H9 (cell line): ENCODE data around the gene PACC1. TPM values are rescaled to one million over a fixed set of nuclear protein-coding genes. Genes with fewer than 3 reads are reported as not detected.

ENCODE experiments used
- DNase-seq: peaks from one replicate; pipeline ENCODE4 v3.0.0-alpha.2; 2017
- H2AFZ ChIP-seq: one replicate; pipeline ENCODE4 v1.6.1; 2013; ENCODE audit warnings: mild to moderate bottlenecking, low read length, control low read depth, moderate library complexity
- H2AK5ac ChIP-seq: 2 replicates; pipeline ENCODE4 v1.6.1; 2013; ENCODE audit warnings: low read length, control low read depth, mixed read lengths; ENCODE audit not compliant: insufficient read length
- H2BK120ac ChIP-seq: one replicate; pipeline ENCODE4 v1.6.1; 2013; ENCODE audit warnings: low read depth, mild to moderate bottlenecking, low read length, control low read depth, inconsistent platforms; ENCODE audit not compliant: poor library complexity, severe bottlenecking
- H2BK12ac ChIP-seq: 2 replicates; pipeline ENCODE4 v1.6.1; 2013; ENCODE audit warnings: low read length, control low read depth, mixed read lengths, low read depth; ENCODE audit not compliant: insufficient read length
- H2BK15ac ChIP-seq: 2 replicates; pipeline ENCODE4 v1.6.1; 2013; ENCODE audit warnings: low read depth, low read length, control low read depth
- H2BK20ac ChIP-seq: one replicate; pipeline ENCODE4 v1.6.1; 2013; ENCODE audit warnings: low read depth, mild to moderate bottlenecking, low read length, control low read depth, inconsistent platforms; ENCODE audit not compliant: poor library complexity, severe bottlenecking
- H2BK5ac ChIP-seq: 2 replicates; pipeline ENCODE4 v1.6.1; 2013; ENCODE audit warnings: low read length, control low read depth, mixed read lengths; ENCODE audit not compliant: insufficient read length
- H3K14ac ChIP-seq: 2 replicates; pipeline ENCODE4 v1.6.1; 2013; ENCODE audit warnings: low read length, control low read depth; ENCODE audit not compliant: insufficient read depth
- H3K18ac ChIP-seq: 2 replicates; pipeline ENCODE4 v1.6.1; 2013; ENCODE audit warnings: low read depth, mild to moderate bottlenecking, mixed read lengths, low read length, control low read depth; ENCODE audit not compliant: insufficient read length
- H3K23ac ChIP-seq: 2 replicates; pipeline ENCODE4 v1.6.1; 2013; ENCODE audit warnings: low read length, control low read depth, mixed read lengths, low read depth; ENCODE audit not compliant: insufficient read length
- H3K23me2 ChIP-seq: 2 replicates; pipeline ENCODE4 v1.6.1; 2013; ENCODE audit warnings: low read depth, mild to moderate bottlenecking, mixed read lengths, low read length, control low read depth; ENCODE audit not compliant: insufficient read length, poor library complexity, severe bottlenecking
- H3K27ac ChIP-seq: 2 replicates; pipeline ENCODE4 v1.5.1; 2013; ENCODE audit warnings: low read length, control low read depth, mixed read lengths, low read depth; ENCODE audit not compliant: insufficient read length
- H3K27me3 ChIP-seq: 2 replicates; pipeline ENCODE4 v1.6.1; 2013; ENCODE audit warnings: low read length, control low read depth, inconsistent platforms; ENCODE audit not compliant: insufficient read depth
- H3K4ac ChIP-seq: 2 replicates; pipeline ENCODE4 v1.6.1; 2013; ENCODE audit warnings: low read depth, mild to moderate bottlenecking, control low read depth, inconsistent platforms, low read length, moderate library complexity
- H3K4me1 ChIP-seq: 2 replicates; pipeline ENCODE4 v1.6.1; 2013; ENCODE audit warnings: low read length, control low read depth, inconsistent platforms; ENCODE audit not compliant: insufficient read depth
- H3K4me2 ChIP-seq: 2 replicates; pipeline ENCODE4 v1.6.1; 2013; ENCODE audit warnings: low read length, control low read depth, mixed read lengths; ENCODE audit not compliant: insufficient read length, insufficient read depth
- H3K56ac ChIP-seq: 2 replicates; pipeline ENCODE4 v1.6.1; 2013; ENCODE audit warnings: low read depth, mild to moderate bottlenecking, mixed read lengths, low read length, control low read depth; ENCODE audit not compliant: insufficient read length
- H3K79me1 ChIP-seq: 2 replicates; pipeline ENCODE4 v1.6.1; 2013; ENCODE audit warnings: low read depth, mild to moderate bottlenecking, moderate library complexity, low read length, control low read depth, inconsistent platforms; ENCODE audit not compliant: insufficient read depth, poor library complexity, severe bottlenecking
- H3K79me2 ChIP-seq: 2 replicates; pipeline ENCODE4 v1.6.1; 2013; ENCODE audit warnings: low read length, control low read depth, inconsistent platforms; ENCODE audit not compliant: insufficient read depth
- H3K9ac ChIP-seq: 2 replicates; pipeline ENCODE4 v1.6.1; 2013; ENCODE audit warnings: low read length, control low read depth, mixed read lengths; ENCODE audit not compliant: insufficient read length; ENCODE audit errors: extremely low read depth
- H3K9me3 ChIP-seq: one replicate; pipeline ENCODE4 v1.6.1; 2013; ENCODE audit warnings: low read depth, low read length, inconsistent platforms; ENCODE audit not compliant: control insufficient read depth
- H3T11ph ChIP-seq: one replicate; pipeline ENCODE4 v1.6.1; 2013; ENCODE audit warnings: mild to moderate bottlenecking, low read length, control low read depth, inconsistent platforms
- H4K20me1 ChIP-seq: one replicate; pipeline ENCODE4 v1.6.1; 2013; ENCODE audit not compliant: control insufficient read depth, insufficient read length, insufficient read depth
- H4K5ac ChIP-seq: 2 replicates; pipeline ENCODE4 v1.6.1; 2013; ENCODE audit warnings: low read depth, mild to moderate bottlenecking, mixed read lengths, low read length, control low read depth; ENCODE audit not compliant: insufficient read length
- H4K8ac ChIP-seq: replicated peaks from 2 replicates; pipeline ENCODE4 v1.6.1; 2013; ENCODE audit warnings: low read length, control low read depth, mixed read lengths, low read depth; ENCODE audit not compliant: insufficient read length
- H4K91ac ChIP-seq: 2 replicates; pipeline ENCODE4 v1.6.1; 2013; ENCODE audit warnings: low read depth, mild to moderate bottlenecking, moderate library complexity, mixed read lengths, low read length, control low read depth; ENCODE audit not compliant: insufficient read length
- H3K27ac Mint-ChIP-seq, 3 experiments: 2 replicates in 2 of 3; 3 replicates in 1 of 3; pipeline ENCODE4 v1.8.0; 2020 to 2021; ENCODE audit warnings: mixed read lengths in 3 of 3, mild to moderate bottlenecking in 1 of 3, moderate library complexity in 1 of 3
- H3K27me3 Mint-ChIP-seq: 2 replicates; pipeline ENCODE4 v1.8.0; 2021; ENCODE audit warnings: low read depth, mild to moderate bottlenecking, moderate library complexity, mixed read lengths
- H3K36me3 Mint-ChIP-seq, 3 experiments: 2 replicates in 2 of 3; 3 replicates in 1 of 3; pipeline ENCODE4 v1.8.0; 2020 to 2021; ENCODE audit warnings: low read depth in 3 of 3, mixed read lengths in 3 of 3; ENCODE audit not compliant: insufficient read depth in 1 of 3
- H3K4me1 Mint-ChIP-seq, 2 experiments: 2 replicates each; pipeline ENCODE4 v1.8.0; 2020; ENCODE audit warnings: mixed read lengths in 2 of 2
- H3K4me3 Mint-ChIP-seq, 2 experiments: 2 replicates in 1 of 2; 3 replicates in 1 of 2; pipeline ENCODE4 v1.8.0; 2020 to 2021; ENCODE audit warnings: mild to moderate bottlenecking in 2 of 2, mixed read lengths in 2 of 2, moderate library complexity in 1 of 2
- H3K9me3 Mint-ChIP-seq, 2 experiments: 2 replicates in 1 of 2; 3 replicates in 1 of 2; pipeline ENCODE4 v1.8.0; 2020; ENCODE audit warnings: mild to moderate bottlenecking in 2 of 2, mixed read lengths in 2 of 2, moderate library complexity in 1 of 2
- CTCF ChIP-seq: fragments of 200-600 bp; sonication (generic); conservative IDR thresholded peaks from 3 replicates; pipeline ENCODE4 v1.8.0; 2021; ENCODE audit warnings: antibody characterized with exemption, mild to moderate bottlenecking
- WGBS: extraction: QIAGEN DNeasy Blood & Tissue Kit; methylation state at CpG from one replicate; pipeline ENCODE4 v1.1.7; 2013; ENCODE audit warnings: missing lambda C conversion rate, low lambda C conversion rate, mixed read lengths; ENCODE audit not compliant: insufficient read length; ENCODE audit errors: extremely low coverage; 5-methylcytosine and 5-hydroxymethylcytosine counted together
- total RNA-seq: library from RNA; stranded (reverse); gene quantifications from 2 replicates; pipeline ENCODE4 v1.2.1, GENCODE V29; 2021

The PACC1 gene
- total RNA-seq, 1 experiment from 2014 or later: 10.9 TPM

- peaks cover 4 to 11% of the 10 kb centered on the region in 2 experiments; a peak in 3 of 4 replicates for H3K4me1 Mint-ChIP-seq
- Histone ChIP-seq H3K18ac (no peak overlapping the region), H2BK20ac (no peak overlapping the region), H3K79me1 (no peaks in the 10 kb centered on the region), H2BK5ac (no peak overlapping the region), H3K56ac (no peak overlapping the region), H3K14ac (no peak overlapping the region), H4K20me1 (no peaks in the 10 kb centered on the region), H4K5ac (no peak overlapping the region), H3K27me3 (no peaks in the 10 kb centered on the region), H2BK120ac (no peak overlapping the region), H2AFZ (no peak overlapping the region), H3K23ac (no peak overlapping the region), H3K27ac (no peak overlapping the region), H3K4me1 (no peaks in the 10 kb centered on the region), H3K23me2 (no peaks in the 10 kb centered on the region), H3T11ph (no peak overlapping the region), H3K79me2 (no peaks in the 10 kb centered on the region), H2AK5ac (no peak overlapping the region), H4K91ac (no peak overlapping the region), H3K9me3 (no peaks in the 10 kb centered on the region), H3K9ac (no peak overlapping the region), H3K4ac (no peak overlapping the region), H2BK12ac (no peak overlapping the region), H3K4me2 (no peak overlapping the region), H2BK15ac (no peak overlapping the region), H4K8ac (no peak overlapping the region)
- H3K27me3 Mint-ChIP-seq: no peaks in the 10 kb centered on the region; the same call in 1 of the 2 replicates
- no CpG with 5 or more reads among the region's 3 CpGs for WGBS
- H3K4me3 Mint-ChIP-seq: no peak overlapping the region
- no peaks in the 10 kb centered on the region; a peak in 1 of 7 replicates for H3K36me3 Mint-ChIP-seq
- H3K27ac Mint-ChIP-seq: no peak overlapping the region; a peak in 1 of 7 replicates
- TF ChIP-seq CTCF: no peak
- DNase-seq: no peak
- peaks cover 3 to 4% of the 10 kb centered on the region in 2 experiments; a peak in 3 of 5 replicates for H3K9me3 Mint-ChIP-seq
Measured at GRCh38 chr1:212454741-212455140, 40.1 kb upstream of the PACC1 start.
